B cell (primary cell): ENCODE data around the gene KCNF1.

ENCODE experiments used
- EZH2 ChIP-seq: IDR thresholded peaks from 2 replicates; pipeline ENCODE4 v1.6.1; 2012; ENCODE audit warnings: borderline replicate concordance, low read depth, mild to moderate bottlenecking, moderate library complexity, low read length; ENCODE audit not compliant: insufficient read depth, poor library complexity, severe bottlenecking
- TF ChIP-seq, protein P1 (sequence below): fragments of 200-600 bp; IDR thresholded peaks from one replicate; pipeline ENCODE4 v1.8.0; 2022; ENCODE audit warnings: antibody characterized with exemption, mild to moderate bottlenecking

GRCh38 chr2:10913501-10914271 is 2.0 kb downstream of the KCNF1 start:
- no peak for TF ChIP-seq EZH2
- TF ChIP-seq, protein P1, sequence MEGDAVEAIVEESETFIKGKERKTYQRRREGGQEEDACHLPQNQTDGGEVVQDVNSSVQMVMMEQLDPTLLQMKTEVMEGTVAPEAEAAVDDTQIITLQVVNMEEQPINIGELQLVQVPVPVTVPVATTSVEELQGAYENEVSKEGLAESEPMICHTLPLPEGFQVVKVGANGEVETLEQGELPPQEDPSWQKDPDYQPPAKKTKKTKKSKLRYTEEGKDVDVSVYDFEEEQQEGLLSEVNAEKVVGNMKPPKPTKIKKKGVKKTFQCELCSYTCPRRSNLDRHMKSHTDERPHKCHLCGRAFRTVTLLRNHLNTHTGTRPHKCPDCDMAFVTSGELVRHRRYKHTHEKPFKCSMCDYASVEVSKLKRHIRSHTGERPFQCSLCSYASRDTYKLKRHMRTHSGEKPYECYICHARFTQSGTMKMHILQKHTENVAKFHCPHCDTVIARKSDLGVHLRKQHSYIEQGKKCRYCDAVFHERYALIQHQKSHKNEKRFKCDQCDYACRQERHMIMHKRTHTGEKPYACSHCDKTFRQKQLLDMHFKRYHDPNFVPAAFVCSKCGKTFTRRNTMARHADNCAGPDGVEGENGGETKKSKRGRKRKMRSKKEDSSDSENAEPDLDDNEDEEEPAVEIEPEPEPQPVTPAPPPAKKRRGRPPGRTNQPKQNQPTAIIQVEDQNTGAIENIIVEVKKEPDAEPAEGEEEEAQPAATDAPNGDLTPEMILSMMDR: no peak
